Measurements from ENCODE around the gene EXOC2. TPM values are rescaled to one million over a fixed set of nuclear protein-coding genes. Genes with fewer than 3 reads are reported as not detected.

The EXOC2 gene
- total and polyA plus RNA-seq, 7 donors, result 5.4 to 23.2 (median 15.3) TPM

GRCh38 chr6:641225-641985 lies 51.5 kb downstream of the EXOC2 start:
- no peak for DNase-seq

DNA sequence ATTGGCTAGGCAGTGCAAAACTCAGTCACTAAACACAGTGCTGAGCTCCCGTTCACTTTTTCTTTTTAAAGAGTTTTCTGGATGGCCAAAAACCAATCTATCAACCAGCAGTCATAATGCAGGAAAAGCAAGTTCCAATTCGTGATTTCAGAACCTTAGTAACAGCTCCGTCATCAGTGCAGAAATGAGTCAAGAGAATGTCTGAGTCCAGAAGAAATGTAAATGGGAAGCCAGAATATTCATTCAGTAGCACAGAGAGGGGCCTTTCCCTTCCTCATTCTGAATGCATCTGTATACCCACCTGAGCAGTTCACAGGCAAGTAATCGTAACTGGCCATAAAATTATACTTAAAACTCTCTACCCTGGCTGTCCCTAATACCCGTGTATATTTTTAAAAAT lies 56.5 kb downstream of the EXOC2 start:
- no peaks in the 10 kb centered on the region for H3K27me3 ChIP-seq
- WGBS, 2 donors, result 67 to 69% methylated on average over 5 of the region's 5 CpGs
- intact Hi-C loops (cut with DNase I), result no loop called here
- no peak overlapping the region for H3K4me3 ChIP-seq
- no peaks in the 10 kb centered on the region for H3K9me3 ChIP-seq
- no peak for TF ChIP-seq POLR2AphosphoS5 (IDR thresholded peaks at IDR 0.05)
- no peak for TF ChIP-seq EP300 (IDR thresholded peaks at IDR 0.05)
- TF ChIP-seq POLR2A (IDR thresholded peaks at IDR 0.05), result no peak
- no peak for TF ChIP-seq CTCF (IDR thresholded peaks at IDR 0.05)
- H3K4me1 ChIP-seq, result no peaks in the 10 kb centered on the region
- no peak for DNase-seq
- H3K36me3 ChIP-seq, result peaks cover 0 to 20% (median 4%) of the 10 kb centered on the region in 4 donors
- no peak overlapping the region for H3K27ac ChIP-seq

More at GRCh38 chr6:641225-641985, 51.5 kb downstream of the EXOC2 start:
- Histone ChIP-seq H3K27ac (no peak overlapping the region), H3K9me3 (no peaks in the 10 kb centered on the region), H3K4me3 (no peak overlapping the region), H3K27me3 (no peaks in the 10 kb centered on the region), H3K36me3 (peaks cover 0 to 13% (median 4%) of the 10 kb centered on the region in 4 donors), H3K4me1 (no peaks in the 10 kb centered on the region)
- TF ChIP-seq POLR2A (IDR thresholded peaks at IDR 0.05) (no peak), EP300 (IDR thresholded peaks at IDR 0.05) (no peak), POLR2AphosphoS5 (IDR thresholded peaks at IDR 0.05) (no peak), CTCF (IDR thresholded peaks at IDR 0.05) (no peak)
- WGBS, 2 donors, result 96% methylated on average over 8 of the region's 8 CpGs
- intact Hi-C loops (cut with DNase I), result no loop called here

DNA sequence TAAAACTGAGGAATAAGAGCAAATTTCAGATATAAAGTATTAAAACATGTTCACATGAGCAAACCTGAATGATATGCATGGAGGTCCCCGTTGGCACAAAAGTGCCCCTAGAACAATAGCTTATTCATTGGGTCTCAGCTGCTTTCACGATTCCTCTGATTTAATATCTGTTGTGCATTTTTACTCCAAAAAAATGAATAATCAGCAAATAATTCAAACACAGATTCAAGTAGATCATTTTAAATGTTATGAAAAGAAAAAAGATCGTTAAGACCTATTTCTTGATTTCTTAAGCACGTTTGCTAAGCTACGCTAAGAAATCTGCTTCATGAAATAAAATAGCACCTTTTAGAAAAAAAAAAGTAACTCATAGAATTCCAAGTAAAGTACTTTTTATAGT lies 57.7 kb downstream of the EXOC2 start:
- Histone ChIP-seq H3K27ac (no peak overlapping the region), H3K4me1 (no peaks in the 10 kb centered on the region), H3K9me3 (no peaks in the 10 kb centered on the region), H3K27me3 (no peaks in the 10 kb centered on the region), H3K36me3 (peaks cover 0 to 20% (median 4%) of the 10 kb centered on the region in 4 donors), H3K4me3 (no peak overlapping the region)
- intact Hi-C loops (cut with DNase I), result no loop called here
- no peak for DNase-seq
- 92% methylated on average over 5 of the region's 5 CpGs for WGBS, 2 donors
- no peak for TF ChIP-seq CTCF (IDR thresholded peaks at IDR 0.05)

DNA sequence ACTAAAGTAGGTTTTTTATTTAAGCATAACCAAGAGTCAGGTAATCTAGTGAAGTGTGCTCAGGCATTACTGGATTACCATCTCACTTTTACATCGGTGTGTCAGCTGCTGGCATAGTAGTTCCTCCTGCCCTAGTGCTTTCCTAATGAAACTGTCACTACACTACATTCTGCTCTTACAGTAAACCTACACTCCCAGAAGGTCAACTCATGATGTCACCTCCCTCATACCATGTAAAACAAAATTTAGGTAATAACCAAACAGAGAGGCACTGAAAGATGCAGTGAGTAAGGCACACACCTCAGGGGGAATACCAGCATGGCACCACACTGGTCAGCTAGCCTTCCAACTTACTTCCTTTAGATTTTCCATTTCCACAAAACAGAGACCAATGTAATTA lies 59.3 kb downstream of the EXOC2 start:
- intact Hi-C loops (cut with DNase I), result no loop called here
- 87 to 94% methylated on average over 1 of the region's 1 CpG for WGBS, 2 donors
- TF ChIP-seq POLR2A (IDR thresholded peaks at IDR 0.05) (no peak), CTCF (IDR thresholded peaks at IDR 0.05) (no peak), POLR2AphosphoS5 (IDR thresholded peaks at IDR 0.05) (no peak), EP300 (IDR thresholded peaks at IDR 0.05) (no peak)
- Histone ChIP-seq H3K4me1 (no peaks in the 10 kb centered on the region), H3K27ac (no peak overlapping the region), H3K27me3 (no peaks in the 10 kb centered on the region), H3K4me3 (no peak overlapping the region), H3K36me3 (peaks cover 0 to 20% (median 4%) of the 10 kb centered on the region in 4 donors), H3K9me3 (no peaks in the 10 kb centered on the region)
- DNase-seq, result no peak

GRCh38 chr6:628766-629165 lies 64.2 kb downstream of the EXOC2 start:
- intact Hi-C loops (cut with DNase I), result loop anchor here (5.0 to 10.0 kb wide), 3 partner anchors 89 to 756 kb away; partner anchors contain the start of gene FOXF2
- H3K4me1 ChIP-seq, result peaks cover 0 to 15% (median 4%) of the 10 kb centered on the region in 4 donors
- no peaks in the 10 kb centered on the region for H3K9me3 ChIP-seq
- H3K27ac ChIP-seq, result no peak overlapping the region
- H3K36me3 ChIP-seq, result no peaks in the 10 kb centered on the region
- 57 to 84% methylated on average over 3 of the region's 3 CpGs for WGBS, 2 donors
- TF ChIP-seq POLR2AphosphoS5 (IDR thresholded peaks at IDR 0.05) (no peak), POLR2A (IDR thresholded peaks at IDR 0.05) (no peak), EP300 (IDR thresholded peaks at IDR 0.05) (no peak), CTCF (IDR thresholded peaks at IDR 0.05) (no peak)
- DNase-seq, result no peak
- H3K4me3 ChIP-seq, result no peak overlapping the region
- no peaks in the 10 kb centered on the region for H3K27me3 ChIP-seq
